Common myeloid progenitor, CD34-positive (primary cell): ENCODE data around the gene SLC17A9.
A peak's percentile ranks its signal among the peaks of the same experiment; 100 is the strongest.

Experiments used
- CTCF ChIA-PET: fragments of 350-600 bp; sonication (Branson Sonifier 250); formaldehyde crosslinking; loops from one replicate; lab custom pipeline; 2021; ENCODE audit warnings: antibody characterized with exemption; lab: Charles Lee
- POLR2A ChIA-PET: fragments of 350-600 bp; sonication (Branson Sonifier 250); formaldehyde crosslinking; loops from one replicate; lab custom pipeline; 2021; ENCODE audit warnings: antibody characterized with exemption; lab: Charles Lee
- DNase-seq, 3 donors: peaks; one replicate each; pipeline versions ENCODE4 v3.0.0 to v3.0.0-alpha.2; 2013
- H3K27ac ChIP-seq, 2 experiments: 1 replicate in 1 of 2; 2 replicates in 1 of 2; pipeline ENCODE4 v1.7.0; 2013; ENCODE audit warnings: inconsistent platforms in 2 of 2, low read length in 2 of 2, mild to moderate bottlenecking in 2 of 2, low read depth in 1 of 2, moderate library complexity in 1 of 2; ENCODE audit not compliant: severe bottlenecking in 2 of 2, insufficient read depth in 1 of 2, poor library complexity in 1 of 2
- H3K27me3 ChIP-seq, 5 experiments: replicated peaks in 2 of 5; 1 replicate in 3 of 5; 2 replicates in 2 of 5; pipeline versions ENCODE4 v1.6.1 to v1.7.0; 2013; ENCODE audit warnings: low read length in 4 of 5, mild to moderate bottlenecking in 2 of 5, moderate library complexity in 2 of 5, inconsistent platforms in 1 of 5; ENCODE audit not compliant: insufficient read depth in 5 of 5, control insufficient read depth in 4 of 5
- H3K36me3 ChIP-seq, 4 experiments: 1 replicate in 2 of 4; 2 replicates in 2 of 4; pipeline versions ENCODE4 v1.6.1 to v1.7.0; 2013; ENCODE audit warnings: low read length in 3 of 4, control low read depth in 1 of 4, mild to moderate bottlenecking in 1 of 4; ENCODE audit not compliant: control insufficient read depth in 4 of 4, insufficient read depth in 4 of 4
- H3K4me1 ChIP-seq, 4 experiments: 1 replicate in 3 of 4; 2 replicates in 1 of 4; pipeline versions ENCODE4 v1.6.1 to v1.7.1; 2013; ENCODE audit warnings: low read length in 3 of 4, mild to moderate bottlenecking in 3 of 4, control low read depth in 1 of 4, inconsistent platforms in 1 of 4, moderate library complexity in 1 of 4; ENCODE audit not compliant: control insufficient read depth in 4 of 4, insufficient read depth in 4 of 4; ENCODE audit errors: control extremely low read depth in 1 of 4
- H3K4me3 ChIP-seq, 7 experiments: 1 replicate in 4 of 7; 2 replicates in 3 of 7; pipeline versions ENCODE4 v1.5.1 to v1.7.0; 2013; ENCODE audit warnings: mild to moderate bottlenecking in 7 of 7, low read length in 6 of 7, moderate library complexity in 6 of 7, inconsistent platforms in 2 of 7, low read depth in 2 of 7, control low read depth in 1 of 7; ENCODE audit not compliant: insufficient read depth in 4 of 7, control insufficient read depth in 1 of 7; ENCODE audit errors: extremely low read depth in 1 of 7
- H3K9me3 ChIP-seq, 5 experiments: 1 replicate in 4 of 5; 2 replicates in 1 of 5; pipeline versions ENCODE4 v1.6.1 to v1.7.1; 2013; ENCODE audit warnings: low read length in 4 of 5, mild to moderate bottlenecking in 2 of 5, inconsistent platforms in 1 of 5, low read depth in 1 of 5, moderate library complexity in 1 of 5; ENCODE audit not compliant: control insufficient read depth in 4 of 5, insufficient read depth in 2 of 5; ENCODE audit errors: control extremely low read depth in 1 of 5
- WGBS: methylation state at CpG from one replicate; pipeline ENCODE4 v1.1.5; 2013; ENCODE audit not compliant: insufficient coverage; 5-methylcytosine and 5-hydroxymethylcytosine counted together

The SLC17A9 gene

DNA sequence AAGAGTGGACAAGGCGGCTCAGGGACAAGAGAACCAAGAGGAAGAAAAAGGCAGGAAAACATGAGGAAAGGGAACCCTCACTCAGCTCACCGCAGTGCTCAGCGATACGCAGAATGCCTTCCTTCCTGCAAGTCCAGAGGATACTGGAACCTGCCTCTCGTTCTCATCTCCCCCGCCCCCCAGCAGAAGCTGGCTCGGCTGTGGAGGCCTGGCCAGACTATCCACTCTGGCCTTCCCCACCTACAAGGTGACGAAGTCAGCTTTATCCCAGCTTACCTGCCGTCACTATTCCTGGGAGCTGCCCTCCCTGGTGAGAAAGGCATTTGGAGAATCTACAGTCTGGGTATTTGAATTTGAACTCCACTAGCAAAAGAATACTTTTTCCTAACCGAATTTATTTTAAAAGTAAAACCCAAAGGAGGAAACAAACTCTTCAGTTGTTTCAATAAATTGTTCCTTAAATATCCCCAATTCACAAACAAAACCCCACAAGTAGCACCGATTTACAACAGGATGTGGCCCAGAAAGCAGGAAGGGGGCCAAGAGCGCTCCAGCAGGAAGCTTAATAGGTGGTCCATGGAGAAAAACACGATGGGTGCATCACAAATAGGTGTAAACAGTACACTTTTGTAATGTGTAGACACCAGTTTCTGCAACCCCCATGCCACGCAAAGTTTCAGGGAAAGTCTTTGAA lies 24.1 kb upstream of the SLC17A9 start:
- Histone ChIP-seq H3K4me1 (peaks cover 20 to 65% (median 51%) of the 10 kb centered on the region in 4 experiments), H3K36me3 (peaks cover 0 to 20% (median 2%) of the 10 kb centered on the region in 4 experiments), H3K9me3 (no peaks in the 10 kb centered on the region), H3K27me3 (no peaks in the 10 kb centered on the region), H3K27ac (peak overlapping the region; percentile 70 to 83), H3K4me3 (peak overlapping the region in 6 of 7 experiments; percentile 70 to 97 (median 84))
- CTCF ChIA-PET: interaction anchor here (1.0 to 5.4 kb wide), 7 partner anchors 9 to 28 kb away, joined by 3 to 41 read pairs (median 10); partner anchors contain the start of gene GID8
- POLR2A ChIA-PET: interaction anchor here (1.5 kb wide), 1 partner anchor 10 kb away, joined by 6 read pairs; no protein-coding TSS in a partner anchor
- peak in 1 of 3 donors; percentile 19 for DNase-seq
- 2% methylated on average over 12 of the region's 14 CpGs for WGBS

DNA sequence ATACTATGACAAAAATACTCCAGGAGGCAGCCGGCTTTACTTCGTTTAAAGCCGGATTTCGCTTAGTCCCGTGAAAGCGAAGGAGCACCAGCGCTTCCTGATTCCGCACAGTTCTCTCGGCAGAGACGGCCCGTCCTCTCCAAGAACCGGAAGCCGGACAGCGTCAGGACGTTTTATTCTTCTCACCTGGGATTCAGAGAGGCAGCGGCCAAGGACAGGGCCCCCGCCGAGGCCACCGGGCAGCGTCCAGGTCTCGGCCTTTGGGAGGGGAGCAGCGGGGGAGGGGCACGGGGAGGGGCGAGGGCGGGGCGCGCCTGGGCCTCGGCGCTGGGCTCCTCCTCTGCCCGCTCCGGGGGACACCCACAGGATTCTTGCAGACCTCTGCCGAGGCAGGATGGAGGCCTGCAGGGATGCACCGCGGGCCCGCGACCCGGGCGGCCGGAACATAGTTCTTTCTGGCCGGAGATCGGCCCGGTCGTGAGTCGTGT lies 23.4 kb upstream of the SLC17A9 start:
- peaks cover 0 to 27% (median 4%) of the 10 kb centered on the region in 4 experiments for H3K36me3 ChIP-seq
- under 1% methylated on average over 37 of the region's 44 CpGs for WGBS
- no peaks in the 10 kb centered on the region for H3K27me3 ChIP-seq
- ChIA-PET CTCF (interaction anchor here (1.3 to 5.4 kb wide), 3 partner anchors 14 to 28 kb away, joined by 4 to 41 read pairs (median 18); no protein-coding TSS in a partner anchor), POLR2A (interaction anchor here (1.5 kb wide), 1 partner anchor 10 kb away, joined by 6 read pairs; no protein-coding TSS in a partner anchor)
- peak overlapping the region; percentile 70 to 83 for H3K27ac ChIP-seq
- no peaks in the 10 kb centered on the region for H3K9me3 ChIP-seq
- peak; percentile 42 to 54 (median 43) for DNase-seq
- H3K4me1 ChIP-seq: peaks cover 19 to 58% (median 47%) of the 10 kb centered on the region in 4 experiments
- H3K4me3 ChIP-seq: peak overlapping the region; percentile 62 to 97 (median 79)

- H3K27me3 ChIP-seq: no peaks in the 10 kb centered on the region
- no peaks in the 10 kb centered on the region for H3K9me3 ChIP-seq
- H3K36me3 ChIP-seq: peaks cover 0 to 41% (median 6%) of the 10 kb centered on the region in 4 experiments
- H3K4me1 ChIP-seq: peaks cover 8 to 55% (median 45%) of the 10 kb centered on the region in 4 experiments
- ChIA-PET CTCF (no interaction called here), POLR2A (no interaction called here)
- 90% methylated on average over 2 of the region's 9 CpGs for WGBS
- H3K4me3 ChIP-seq: no peak overlapping the region
- DNase-seq: no peak
- no peak overlapping the region for H3K27ac ChIP-seq
Measured at GRCh38 chr20:62931464-62931863, 21.0 kb upstream of the SLC17A9 start.

- Histone ChIP-seq H3K27me3 (no peaks in the 10 kb centered on the region), H3K27ac (no peak overlapping the region), H3K36me3 (peaks cover 0 to 41% (median 6%) of the 10 kb centered on the region in 4 experiments), H3K9me3 (no peaks in the 10 kb centered on the region), H3K4me3 (no peak overlapping the region), H3K4me1 (peaks cover 5 to 46% (median 30%) of the 10 kb centered on the region in 4 experiments)
- DNase-seq: no peak
- ChIA-PET POLR2A (no interaction called here), CTCF (interaction anchor here (1.3 to 2.6 kb wide), 9 partner anchors 9 to 39 kb away, joined by 3 to 11 read pairs (median 7); no protein-coding TSS in a partner anchor)
- WGBS: 93% methylated on average over 3 of the region's 3 CpGs
Measured at GRCh38 chr20:62933966-62934365, 18.5 kb upstream of the SLC17A9 start.

DNA sequence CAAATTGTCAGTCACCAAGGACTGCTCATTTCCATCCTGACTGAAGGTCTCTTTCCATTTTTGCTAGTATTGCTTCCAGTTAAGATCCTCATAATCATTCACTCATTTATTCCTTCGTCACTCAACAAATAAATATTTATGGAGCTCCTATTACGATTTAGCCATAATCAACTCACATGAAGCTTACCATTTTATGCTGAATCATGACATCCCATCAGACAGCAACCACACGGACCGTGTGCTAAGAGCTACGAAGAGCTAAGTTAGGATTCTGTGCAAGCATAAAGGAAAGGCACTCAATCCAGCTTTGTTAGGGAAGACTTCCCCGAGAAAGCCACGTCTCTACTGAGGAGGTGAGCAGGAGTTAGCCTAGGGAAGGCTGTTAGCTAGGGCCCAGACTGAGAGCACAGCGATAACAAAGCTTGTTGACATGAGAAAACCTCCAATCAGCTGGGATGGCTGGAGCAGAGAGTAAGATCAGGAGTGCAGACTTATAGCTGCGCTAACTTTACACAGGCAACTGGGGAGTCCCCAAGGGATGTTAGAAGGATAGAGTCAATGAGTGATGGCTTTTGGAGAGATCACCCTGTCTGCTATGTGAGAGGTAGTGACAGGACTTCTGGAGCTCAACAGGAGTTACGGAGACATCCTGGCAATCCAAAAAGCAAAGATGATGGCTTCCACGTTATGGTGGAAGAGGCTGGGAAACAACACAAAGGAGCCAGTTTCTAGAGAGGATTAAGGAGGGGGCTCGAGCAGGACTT lies 17.1 kb upstream of the SLC17A9 start:
- peak in 2 of 3 donors; percentile 36 to 55 for DNase-seq
- no peaks in the 10 kb centered on the region for H3K27me3 ChIP-seq
- 65% methylated on average over 12 of the region's 12 CpGs for WGBS
- ChIA-PET POLR2A (interaction anchor here (0.9 kb wide), 1 partner anchor 11 kb away, joined by 4 read pairs; no protein-coding TSS in a partner anchor), CTCF (interaction anchor here (0.9 to 2.6 kb wide), 15 partner anchors 9 to 35 kb away, joined by 3 to 11 read pairs (median 6); partner anchors contain the start of gene DIDO1)
- peaks cover 0 to 41% (median 6%) of the 10 kb centered on the region in 4 experiments for H3K36me3 ChIP-seq
- peak overlapping the region in 1 of 7 experiments; percentile 4 for H3K4me3 ChIP-seq
- H3K27ac ChIP-seq: peak overlapping the region in 1 of 2 experiments; percentile 2
- no peaks in the 10 kb centered on the region for H3K9me3 ChIP-seq
- H3K4me1 ChIP-seq: peaks cover 5 to 45% (median 28%) of the 10 kb centered on the region in 4 experiments

GRCh38 chr20:62935968-62936585 lies 16.4 kb upstream of the SLC17A9 start:
- H3K27me3 ChIP-seq: no peaks in the 10 kb centered on the region
- H3K4me3 ChIP-seq: peak overlapping the region in 4 of 7 experiments; percentile 85 to 98 (median 90)
- POLR2A ChIA-PET: interaction anchor here (0.8 kb wide), 1 partner anchor 23 kb away, joined by 3 read pairs; no protein-coding TSS in a partner anchor
- H3K9me3 ChIP-seq: no peaks in the 10 kb centered on the region
- H3K27ac ChIP-seq: peak overlapping the region in 1 of 2 experiments; percentile 2
- peaks cover 5 to 48% (median 27%) of the 10 kb centered on the region in 4 experiments for H3K4me1 ChIP-seq
- CTCF ChIA-PET: interaction anchor here (0.6 to 2.6 kb wide), 14 partner anchors 8 to 41 kb away, joined by 3 to 11 read pairs (median 7); partner anchors contain the start of genes DIDO1 and SLC17A9
- DNase-seq: no peak
- WGBS: 98% methylated on average over 21 of the region's 22 CpGs
- peaks cover 1 to 46% (median 9%) of the 10 kb centered on the region in 4 experiments for H3K36me3 ChIP-seq
